HFFc6 (cell line): ENCODE results near the gene ARHGAP23. TPM values are rescaled to one million over a fixed set of nuclear protein-coding genes. Genes with fewer than 3 reads are reported as not detected.
A peak's percentile ranks its signal among the peaks of the same experiment; 100 is the strongest.

Source experiments
- DNase-seq: peaks from one replicate; pipeline ENCODE4 v3.0.0-alpha.2; 2018
- H3K27ac Mint-ChIP-seq: 2 replicates; pipeline ENCODE4 v1.8.0; 2020; ENCODE audit warnings: mild to moderate bottlenecking, mixed read lengths
- H3K27me3 Mint-ChIP-seq: 2 replicates; pipeline ENCODE4 v1.8.0; 2021; ENCODE audit warnings: mild to moderate bottlenecking, moderate library complexity, mixed read lengths; ENCODE audit not compliant: insufficient read depth
- H3K36me3 Mint-ChIP-seq: 2 replicates; pipeline ENCODE4 v1.8.0; 2021; ENCODE audit warnings: low read depth, mixed read lengths
- H3K4me1 Mint-ChIP-seq: 2 replicates; pipeline ENCODE4 v1.8.0; 2020; ENCODE audit warnings: low read depth, mixed read lengths
- H3K4me3 Mint-ChIP-seq: 2 replicates; pipeline ENCODE4 v1.8.0; 2020; ENCODE audit warnings: mild to moderate bottlenecking, moderate library complexity, mixed read lengths
- H3K9me3 Mint-ChIP-seq: 2 replicates; pipeline ENCODE4 v1.8.0; 2020; ENCODE audit warnings: mild to moderate bottlenecking, mixed read lengths
- total RNA-seq, 6 experiments: library from RNA; stranded (reverse); fragmentation: NEBNext Ultra II Directional; extraction: Animal tissue kit (Norgen Biotek cat#: 25700); gene quantifications; 2 replicates in 1 of 6; 3 replicates in 5 of 6; pipeline ENCODE4 v1.2.3, GENCODE V29; 2021
- TF ChIP-seq, protein P1 (sequence below): fragments of 200-600 bp; sonication (generic); IDR thresholded peaks from 2 replicates; pipeline ENCODE4 v1.5.0; 2021; ENCODE audit warnings: antibody characterized with exemption, mild to moderate bottlenecking

The ARHGAP23 gene
- total RNA-seq, 6 experiments from 2014 or later: 206 to 231 (median 224) TPM

DNA sequence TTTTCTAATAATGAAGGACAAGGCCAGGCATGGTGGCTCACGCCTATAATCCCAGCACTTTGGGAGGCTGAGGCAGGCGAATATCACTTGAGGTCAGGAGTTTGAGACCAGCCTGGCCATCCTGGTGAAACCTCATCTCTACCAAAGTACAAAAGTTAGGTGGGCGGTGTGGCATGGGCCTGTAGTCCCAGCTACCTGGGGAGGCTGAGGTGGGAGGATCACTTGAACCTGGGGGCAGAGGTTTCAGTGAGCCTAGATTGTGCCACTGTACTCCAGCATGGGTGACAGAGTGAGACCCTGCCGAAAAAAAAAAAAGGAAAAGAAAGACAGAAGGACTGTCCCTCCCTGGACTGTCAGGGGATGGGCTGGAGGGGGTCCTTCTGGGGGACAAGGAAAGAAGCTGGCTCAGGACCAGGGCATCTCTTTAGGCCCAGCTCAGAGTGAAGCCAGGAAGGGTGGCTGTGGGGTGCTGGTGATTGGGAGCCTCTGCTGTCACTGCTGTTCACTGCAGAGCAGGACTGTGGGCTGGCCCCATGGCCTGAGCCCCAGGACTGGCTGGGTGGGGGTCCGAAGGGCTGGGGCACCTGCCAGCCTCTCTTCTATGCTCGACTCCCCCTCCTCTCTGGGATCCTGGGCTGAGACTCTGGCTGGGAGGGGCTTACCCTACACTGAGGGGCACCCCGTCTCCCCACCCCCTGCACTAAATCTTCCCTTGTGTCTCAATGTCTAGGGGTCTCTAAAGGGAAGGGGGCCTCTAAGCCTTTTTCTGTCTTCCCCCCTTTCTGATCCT, 909 bp upstream of the ARHGAP23 start:
- peak overlapping the region; percentile 83 for H3K27ac Mint-ChIP-seq
- H3K36me3 Mint-ChIP-seq: no peaks in the 10 kb centered on the region
- no peaks in the 10 kb centered on the region for H3K9me3 Mint-ChIP-seq
- H3K4me1 Mint-ChIP-seq: peaks cover 49% of the 10 kb centered on the region
- peaks cover 2% of the 10 kb centered on the region for H3K27me3 Mint-ChIP-seq
- H3K4me3 Mint-ChIP-seq: peak overlapping the region; percentile 87
- no peak for DNase-seq
- TF ChIP-seq, protein P1, sequence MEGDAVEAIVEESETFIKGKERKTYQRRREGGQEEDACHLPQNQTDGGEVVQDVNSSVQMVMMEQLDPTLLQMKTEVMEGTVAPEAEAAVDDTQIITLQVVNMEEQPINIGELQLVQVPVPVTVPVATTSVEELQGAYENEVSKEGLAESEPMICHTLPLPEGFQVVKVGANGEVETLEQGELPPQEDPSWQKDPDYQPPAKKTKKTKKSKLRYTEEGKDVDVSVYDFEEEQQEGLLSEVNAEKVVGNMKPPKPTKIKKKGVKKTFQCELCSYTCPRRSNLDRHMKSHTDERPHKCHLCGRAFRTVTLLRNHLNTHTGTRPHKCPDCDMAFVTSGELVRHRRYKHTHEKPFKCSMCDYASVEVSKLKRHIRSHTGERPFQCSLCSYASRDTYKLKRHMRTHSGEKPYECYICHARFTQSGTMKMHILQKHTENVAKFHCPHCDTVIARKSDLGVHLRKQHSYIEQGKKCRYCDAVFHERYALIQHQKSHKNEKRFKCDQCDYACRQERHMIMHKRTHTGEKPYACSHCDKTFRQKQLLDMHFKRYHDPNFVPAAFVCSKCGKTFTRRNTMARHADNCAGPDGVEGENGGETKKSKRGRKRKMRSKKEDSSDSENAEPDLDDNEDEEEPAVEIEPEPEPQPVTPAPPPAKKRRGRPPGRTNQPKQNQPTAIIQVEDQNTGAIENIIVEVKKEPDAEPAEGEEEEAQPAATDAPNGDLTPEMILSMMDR: no peak

DNA sequence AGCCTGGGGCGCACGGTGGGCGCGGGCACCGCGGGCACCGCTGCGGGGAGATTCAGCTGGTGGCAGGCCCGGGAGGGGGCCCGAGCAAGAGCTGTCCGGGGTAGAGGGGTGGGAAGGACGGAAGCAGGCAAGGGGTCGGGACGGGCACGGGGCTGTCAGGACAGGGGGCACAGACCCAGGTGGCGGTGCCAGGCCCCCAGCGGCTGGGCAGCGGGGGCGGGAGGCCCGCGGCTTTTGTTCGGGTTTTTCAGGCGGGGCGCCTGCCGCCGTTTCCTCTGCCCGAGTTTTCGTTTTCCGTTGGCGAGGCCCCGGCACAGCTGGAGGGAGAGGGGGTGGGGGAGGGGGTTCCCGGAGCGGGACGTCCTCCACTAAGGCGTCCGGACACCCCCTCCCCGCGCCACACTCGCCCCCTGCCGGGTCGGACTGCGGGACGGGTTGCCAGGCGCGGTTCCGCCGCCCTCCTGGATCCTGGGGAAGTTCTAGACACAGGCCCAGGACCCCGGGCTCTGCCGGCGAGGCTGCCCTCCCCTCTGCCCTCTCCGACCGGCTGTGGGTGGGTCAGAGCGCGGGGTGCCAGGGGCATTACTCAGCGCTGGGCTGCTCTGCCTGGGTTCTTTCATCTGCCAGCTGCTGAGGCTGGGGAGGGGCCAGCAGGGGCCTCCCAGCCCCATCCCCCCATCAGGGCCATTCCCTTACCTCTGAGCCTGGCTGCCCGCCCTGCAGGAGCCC, 543 bp downstream of the ARHGAP23 start:
- H3K9me3 Mint-ChIP-seq: no peaks in the 10 kb centered on the region
- H3K27me3 Mint-ChIP-seq: peaks cover 3% of the 10 kb centered on the region
- TF ChIP-seq, protein P1: peak; percentile 28; the same call in 1 of the 2 replicates
- peaks cover 4% of the 10 kb centered on the region; the same call in 1 of the 2 replicates for H3K36me3 Mint-ChIP-seq
- peak; percentile 20 for DNase-seq
- peak overlapping the region; percentile 68 for H3K27ac Mint-ChIP-seq
- peak overlapping the region; percentile 83 for H3K4me3 Mint-ChIP-seq
- H3K4me1 Mint-ChIP-seq: peaks cover 49% of the 10 kb centered on the region

GRCh38 chr17:38429476-38430100, 1.3 kb downstream of the ARHGAP23 start:
- no peak for DNase-seq
- H3K4me3 Mint-ChIP-seq: peak overlapping the region; percentile 83
- peaks cover 7% of the 10 kb centered on the region; the same call in 1 of the 2 replicates for H3K36me3 Mint-ChIP-seq
- peak overlapping the region; percentile 68 for H3K27ac Mint-ChIP-seq
- H3K4me1 Mint-ChIP-seq: peaks cover 49% of the 10 kb centered on the region
- no peaks in the 10 kb centered on the region for H3K9me3 Mint-ChIP-seq
- TF ChIP-seq, protein P1: no peak
- H3K27me3 Mint-ChIP-seq: peaks cover 1% of the 10 kb centered on the region

- Mint-ChIP-seq H3K4me3 (peak overlapping the region; percentile 83), H3K36me3 (peaks cover 10% of the 10 kb centered on the region; the same call in 1 of the 2 replicates), H3K27me3 (peaks cover 1% of the 10 kb centered on the region), H3K9me3 (no peaks in the 10 kb centered on the region), H3K27ac (peak overlapping the region; percentile 68), H3K4me1 (peaks cover 52% of the 10 kb centered on the region)
- DNase-seq: peak; percentile 46
- TF ChIP-seq, protein P1: no peak
Measured at GRCh38 chr17:38430316-38430715, 2.1 kb downstream of the ARHGAP23 start.

GRCh38 chr17:38430822-38431221, 2.6 kb downstream of the ARHGAP23 start:
- no peaks in the 10 kb centered on the region for H3K9me3 Mint-ChIP-seq

More at GRCh38 chr17:38430822-38431221, 2.6 kb downstream of the ARHGAP23 start:
- TF ChIP-seq, protein P1: no peak
- 0 out of 2 replicates have a peak overlapping the region, but pooled peaks have one; percentile 1 for H3K27ac Mint-ChIP-seq
- peaks cover 10% of the 10 kb centered on the region; the same call in 1 of the 2 replicates for H3K36me3 Mint-ChIP-seq
- H3K27me3 Mint-ChIP-seq: peaks cover 1% of the 10 kb centered on the region
- peaks cover 47% of the 10 kb centered on the region for H3K4me1 Mint-ChIP-seq
- DNase-seq: no peak
- H3K4me3 Mint-ChIP-seq: peak overlapping the region; percentile 83; the same call in 1 of the 2 replicates
